ENCODE measurements around the gene PIGQ.

Gene PIGQ

DNA sequence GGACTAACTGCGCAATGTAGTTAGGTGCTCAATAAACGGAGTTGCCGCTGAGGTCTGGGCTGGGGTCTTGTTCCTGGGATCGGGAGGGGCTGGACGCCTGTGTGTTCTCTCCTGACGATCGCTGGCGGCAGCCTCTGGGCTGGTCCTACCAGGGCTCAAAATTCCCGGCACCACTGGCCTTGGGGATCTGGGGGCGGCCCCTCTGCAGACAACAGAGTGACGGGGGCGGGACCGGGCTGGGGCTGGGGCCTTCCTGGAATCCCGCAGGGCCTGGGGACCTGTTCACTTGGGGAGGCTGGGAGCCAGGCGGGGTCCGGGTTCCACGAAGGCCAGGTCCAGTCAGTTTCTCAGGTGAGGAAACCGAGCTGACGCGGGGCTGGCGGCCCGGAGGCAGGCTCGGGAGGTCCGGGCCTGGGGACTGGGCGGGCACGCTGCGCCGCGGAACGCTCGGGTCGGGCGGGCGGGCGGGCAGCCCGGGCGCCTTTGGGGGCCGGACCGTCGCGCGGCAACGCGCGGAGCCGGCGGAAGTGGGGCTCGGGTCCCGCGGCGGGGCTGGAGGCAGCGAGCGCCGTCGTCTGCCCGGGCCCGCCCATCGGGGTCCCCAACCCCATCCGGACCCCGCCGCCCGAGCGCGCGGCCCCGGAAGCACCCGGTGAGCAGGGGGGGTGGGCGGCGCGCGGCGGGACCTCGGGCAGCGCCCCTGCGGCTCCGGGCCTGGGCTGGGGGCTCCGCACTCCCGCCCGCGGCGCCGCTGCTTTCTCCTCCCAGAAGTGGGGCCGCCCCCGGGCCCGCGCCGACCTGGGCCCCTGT lies at the start of gene PIGQ:
Gene PIGQ, plus strand, starts transcription at position 524 of the 810 bp plus-strand sequence. CDS start 4,107 bp downstream, outside the sequence.
- peak; percentile 82 for DNase-seq

DNA sequence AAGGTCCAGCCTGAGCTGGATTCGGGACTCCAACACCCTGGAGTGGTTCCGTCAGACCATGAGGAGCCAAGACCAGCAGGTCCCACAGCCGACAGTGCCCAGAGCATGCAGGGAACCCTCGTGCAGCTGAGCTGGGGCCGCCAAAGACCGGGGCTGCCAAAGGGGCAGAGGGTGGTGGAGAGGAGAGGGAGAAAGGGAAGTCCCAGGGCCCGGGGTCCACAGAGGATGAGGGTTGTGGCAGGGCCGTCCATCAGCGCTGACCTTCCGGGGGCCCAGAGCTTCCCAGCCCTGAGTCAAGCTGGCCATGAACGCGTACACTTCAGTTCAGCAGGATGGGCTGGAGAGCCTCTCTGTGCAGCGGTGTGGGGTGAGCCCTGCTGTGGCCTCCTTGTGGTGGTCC lies 48.9 kb upstream of the PIGQ start:
- DNase-seq = no peak

DNA sequence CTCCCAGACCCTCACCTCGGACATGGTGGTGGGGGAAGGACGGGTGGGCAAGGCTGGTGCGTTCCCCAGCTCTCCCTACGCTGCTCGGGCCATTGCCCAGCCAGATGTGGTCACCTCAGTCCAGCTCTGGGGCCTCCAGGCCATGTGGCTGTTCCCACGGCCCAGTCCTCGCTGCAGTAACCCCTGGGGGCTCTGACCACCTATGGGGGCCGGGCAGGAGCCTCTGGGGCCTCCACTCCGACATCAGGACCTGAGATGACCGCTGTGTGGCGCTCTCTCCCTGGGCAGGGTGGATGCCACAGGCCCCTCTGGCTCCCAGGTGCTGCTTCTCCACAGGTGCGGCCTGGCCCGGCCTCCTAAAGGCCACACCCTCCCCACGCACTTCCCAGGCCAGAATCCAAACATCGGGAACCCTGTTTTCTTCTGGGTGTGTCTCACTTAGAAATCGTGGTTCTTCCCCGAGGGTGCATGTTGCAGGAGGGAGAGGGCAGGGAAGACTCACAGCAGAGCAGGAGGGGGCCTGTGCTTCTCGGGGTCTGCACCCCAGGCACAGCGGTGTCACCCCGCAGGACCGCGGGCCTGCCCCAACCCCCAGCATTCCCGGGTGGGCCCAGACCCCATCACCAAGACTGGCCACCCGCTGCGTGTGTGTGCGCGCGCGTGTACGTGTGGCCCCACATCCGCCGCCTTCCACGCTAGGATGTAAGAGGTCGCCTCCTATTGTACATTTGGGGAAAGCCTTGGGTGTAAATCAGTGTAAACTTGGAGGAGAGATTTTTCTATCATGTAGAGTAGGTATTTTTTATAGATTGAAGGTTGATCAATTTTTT lies 48.2 kb upstream of the PIGQ start:
- DNase-seq = no peak

DNA sequence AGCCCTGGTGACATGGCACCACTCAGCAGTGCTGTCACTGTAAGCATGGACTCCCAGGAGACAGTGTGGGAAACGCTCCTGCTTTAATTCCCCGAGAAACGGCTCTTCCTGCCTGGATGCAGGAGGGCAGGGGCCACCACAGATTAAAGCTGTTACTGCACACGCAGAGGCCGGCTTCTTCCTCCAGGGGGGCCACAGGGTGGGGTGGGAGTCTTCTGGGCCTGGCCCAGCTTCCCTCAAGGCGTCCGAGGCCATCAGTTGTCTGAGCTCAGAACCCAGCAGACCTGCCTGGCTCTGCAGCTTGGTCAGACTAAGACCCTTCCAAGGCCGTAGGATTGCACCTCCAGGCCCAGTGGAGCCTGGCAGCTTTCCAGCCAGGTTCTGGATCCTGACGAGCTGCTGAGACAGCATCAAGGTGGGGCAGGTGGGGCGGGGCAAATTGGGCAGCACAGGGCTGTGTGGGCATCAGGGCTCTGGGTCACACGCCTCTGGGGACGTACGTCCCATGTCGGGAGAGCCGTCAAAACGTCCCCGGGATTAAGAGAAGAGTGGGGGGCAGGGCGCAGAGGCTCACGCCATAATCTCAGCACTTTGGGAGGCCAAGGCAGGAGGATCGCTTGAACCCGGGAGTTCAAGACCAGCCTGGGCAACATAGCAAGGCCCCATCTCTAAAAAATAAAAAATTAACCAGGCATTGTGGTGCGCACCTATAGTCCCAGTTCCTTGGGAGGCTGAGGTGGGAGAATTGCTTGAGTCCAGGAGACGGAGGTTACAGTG lies 47.3 kb upstream of the PIGQ start:
- no peak for DNase-seq

DNA sequence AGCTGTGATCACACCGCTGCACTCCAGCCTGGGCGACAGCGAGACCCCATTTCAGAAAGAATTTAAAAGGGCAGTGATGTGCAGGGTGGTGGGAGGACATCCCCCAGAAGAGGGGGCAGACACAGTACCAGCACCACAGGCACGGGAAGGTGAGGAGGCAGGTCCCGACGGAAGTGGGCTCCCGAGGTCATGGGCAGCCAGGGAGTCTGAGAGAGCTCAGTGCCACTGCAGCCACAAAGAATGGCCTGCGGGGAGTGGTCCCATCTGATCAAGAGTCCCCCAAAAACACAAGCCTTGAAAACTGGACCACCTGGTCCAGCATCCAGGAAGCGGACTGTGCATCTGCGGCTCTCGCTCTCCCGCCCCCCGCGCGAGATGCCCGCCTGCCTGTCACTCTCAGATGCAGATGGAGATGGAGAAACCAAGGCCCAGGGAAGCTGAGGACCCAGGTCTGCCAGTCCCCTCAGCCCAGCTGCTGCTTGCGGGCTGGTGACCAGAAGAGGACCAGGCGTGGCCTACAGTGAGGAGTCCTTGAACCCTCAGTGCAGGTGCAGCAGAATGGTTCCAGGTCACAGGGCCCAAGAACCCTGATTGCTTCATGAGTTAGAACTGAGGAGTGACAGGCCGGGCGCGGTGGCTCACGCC lies 46.5 kb upstream of the PIGQ start:
- no peak for DNase-seq

DNA sequence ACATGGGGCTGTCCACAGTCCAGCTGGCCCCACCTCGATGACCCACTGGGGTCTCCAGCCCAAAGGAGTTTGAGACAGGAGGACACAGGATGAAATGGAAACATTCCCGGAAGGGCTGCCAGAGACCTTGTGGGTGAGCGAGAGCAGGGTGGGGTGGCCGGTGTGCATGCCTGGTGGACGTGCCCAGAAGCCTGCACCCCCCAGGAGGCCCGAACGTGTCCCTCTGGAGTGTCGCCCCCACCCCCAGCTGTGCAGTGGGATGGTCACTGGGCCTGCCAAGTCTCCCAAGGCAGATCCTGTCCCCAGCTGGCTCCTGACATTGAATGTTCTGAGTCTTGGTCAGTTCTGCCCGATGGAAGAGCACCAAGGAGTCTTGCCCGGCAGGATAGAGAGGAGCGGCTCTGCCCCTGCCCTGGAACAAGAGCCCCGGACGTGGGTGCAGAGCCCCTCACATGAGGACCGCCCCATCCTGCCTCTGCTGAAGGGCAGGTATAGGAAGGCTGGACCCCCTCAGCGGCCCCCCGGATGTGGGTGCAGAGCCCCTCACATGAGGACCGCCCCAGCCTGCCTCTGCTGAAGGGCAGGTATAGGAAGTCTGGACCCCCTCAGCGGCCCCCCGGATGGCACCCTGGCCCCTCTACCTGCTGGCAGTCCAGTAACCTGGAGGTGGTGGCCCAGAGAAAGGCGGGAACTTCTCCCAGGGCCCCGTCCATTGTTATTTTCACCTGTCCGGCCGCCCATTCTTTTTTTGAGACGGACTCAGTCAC lies 45.3 kb upstream of the PIGQ start:
- no peak for DNase-seq

DNA sequence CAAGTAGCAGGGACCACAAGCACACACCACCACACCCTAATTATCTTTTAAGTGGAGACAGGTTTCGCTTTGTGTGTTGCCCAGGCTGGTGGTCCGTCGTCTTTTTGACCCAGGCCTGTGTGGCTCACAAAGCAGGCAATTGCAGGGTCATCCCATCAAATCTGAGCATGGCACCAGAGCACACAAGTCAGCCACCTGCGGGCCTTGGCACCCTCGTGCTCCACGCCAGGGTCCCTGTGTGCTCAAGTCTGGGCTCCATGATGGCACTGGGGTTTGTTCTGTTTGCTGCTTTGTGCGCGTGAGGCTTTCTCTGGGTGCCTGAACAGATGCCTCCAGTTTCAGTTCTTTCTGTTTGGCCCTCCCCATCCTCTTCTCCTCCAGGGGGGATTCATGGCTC lies 44.6 kb upstream of the PIGQ start:
- DNase-seq = no peak

DNA sequence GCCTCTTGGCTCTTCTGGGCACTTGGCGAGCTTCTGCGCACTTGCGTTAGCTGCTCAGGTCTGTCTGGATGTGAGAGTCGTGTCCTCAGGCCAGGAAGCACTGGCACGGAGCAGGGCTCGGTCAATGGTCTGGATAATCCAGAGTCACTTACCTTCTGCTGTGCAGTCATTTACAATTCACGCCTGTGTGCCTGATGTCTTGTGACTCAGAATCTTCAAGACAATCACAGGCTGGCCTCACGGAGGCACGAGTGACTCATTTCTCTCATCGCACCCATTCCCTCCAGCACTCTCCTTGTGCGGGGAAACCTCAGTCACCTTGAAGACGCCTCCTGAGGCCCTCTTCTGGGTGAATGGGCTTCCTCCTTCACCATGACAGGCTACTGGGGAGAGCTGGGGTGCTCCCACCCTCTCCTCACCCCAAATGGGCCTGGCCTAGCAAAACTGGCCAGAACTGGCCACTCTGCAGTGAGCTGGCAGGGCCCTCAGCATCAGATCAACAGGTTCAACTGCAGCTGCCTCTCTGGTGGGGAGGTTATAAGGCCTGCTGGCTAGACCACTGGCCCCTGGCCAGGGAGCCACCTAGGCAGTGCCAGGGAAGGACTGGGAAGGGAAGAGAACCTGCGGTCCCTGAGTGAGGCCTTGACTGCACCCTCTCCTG lies 44.1 kb upstream of the PIGQ start:
- no peak for DNase-seq

DNA sequence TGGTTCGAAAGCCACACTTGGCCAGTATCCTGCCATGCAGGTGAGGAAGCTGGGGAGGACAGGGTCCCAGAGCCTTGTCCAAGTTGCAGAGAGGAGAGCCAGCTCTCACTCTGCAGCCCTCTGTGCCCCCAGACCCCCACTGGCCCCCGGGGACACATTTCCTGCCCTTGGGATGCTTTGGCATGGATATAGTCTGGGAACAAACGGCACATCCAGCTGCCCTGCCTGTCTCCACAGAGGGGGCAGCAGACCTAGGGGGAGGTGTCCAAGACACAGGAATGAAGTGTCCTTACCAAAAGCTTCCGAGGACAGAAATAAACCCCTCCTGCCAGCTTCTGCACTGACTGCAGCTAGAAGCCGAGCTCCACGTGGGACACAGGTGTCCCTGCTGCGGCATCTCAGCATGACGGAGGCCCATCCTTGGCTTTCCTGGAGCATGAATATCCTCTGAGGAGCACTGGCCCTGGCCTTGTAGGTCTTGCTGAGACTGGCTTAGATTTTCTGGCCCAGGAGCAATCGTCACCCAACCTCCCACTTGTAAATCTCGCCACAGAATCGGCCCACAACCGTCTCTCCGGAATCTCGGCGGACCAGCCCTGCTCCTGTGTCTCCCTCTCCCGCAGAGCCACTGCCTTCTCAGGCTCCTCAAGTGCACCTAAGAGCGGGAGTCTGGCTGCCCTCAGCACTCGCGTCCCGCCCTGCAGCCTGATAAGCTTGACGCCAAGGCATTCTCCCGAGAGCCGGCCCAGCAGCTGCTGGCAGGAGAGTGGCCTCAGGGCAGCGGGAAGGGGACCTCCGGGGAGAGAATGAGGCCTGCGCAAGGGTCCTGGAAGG lies 43.4 kb upstream of the PIGQ start:
- no peak for DNase-seq

DNA sequence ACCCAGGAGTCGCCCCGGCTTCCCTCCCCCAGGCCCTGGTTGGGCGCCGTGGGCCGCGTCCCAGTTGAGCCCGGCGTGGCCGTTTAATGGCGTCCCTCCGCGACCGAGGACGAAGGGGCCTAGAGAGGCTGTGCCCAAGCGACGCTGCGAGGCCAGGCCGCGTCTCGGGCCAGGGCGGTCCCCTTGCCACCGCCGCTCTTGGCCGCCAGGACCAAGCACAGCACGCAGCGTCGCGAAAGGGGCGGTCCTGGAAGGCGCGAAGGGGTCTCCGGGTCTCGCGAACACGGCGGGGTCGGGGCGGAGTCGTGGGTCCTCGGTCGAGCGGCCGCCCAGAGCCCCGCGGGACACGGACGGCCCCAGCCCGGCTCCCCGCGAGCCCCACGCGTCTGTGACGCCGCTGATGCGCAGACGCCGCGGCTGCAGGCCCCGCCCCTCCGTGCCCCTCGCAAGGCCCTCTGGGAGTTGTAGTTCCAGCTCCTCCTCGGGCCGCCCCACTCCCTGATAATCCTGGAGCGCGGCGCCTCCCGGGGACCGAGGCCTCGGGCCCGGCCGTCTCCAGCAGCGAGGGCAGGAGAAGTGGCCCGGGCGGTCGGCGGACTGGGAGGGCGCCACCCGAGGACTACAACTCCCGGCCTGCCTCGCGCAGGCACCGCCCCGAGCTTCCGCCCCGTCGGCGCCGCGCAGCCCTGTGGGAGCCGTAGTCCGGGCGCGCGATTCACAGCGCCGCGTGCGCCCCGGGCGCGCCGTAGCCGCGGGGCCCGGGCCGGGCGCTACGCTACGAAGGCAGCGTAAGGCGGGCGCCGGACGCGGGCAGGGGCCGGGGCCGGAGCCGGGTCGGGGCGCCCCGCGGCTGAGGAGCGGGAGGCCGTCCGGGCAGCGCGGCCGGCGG lies 42.5 kb upstream of the PIGQ start, which contains the start of gene CAPN15:
Gene CAPN15, plus strand, starts transcription at position 698 of the 889 bp plus-strand sequence. CDS start 19,127 bp downstream, outside the sequence.
- peak; percentile 92 for DNase-seq

DNA sequence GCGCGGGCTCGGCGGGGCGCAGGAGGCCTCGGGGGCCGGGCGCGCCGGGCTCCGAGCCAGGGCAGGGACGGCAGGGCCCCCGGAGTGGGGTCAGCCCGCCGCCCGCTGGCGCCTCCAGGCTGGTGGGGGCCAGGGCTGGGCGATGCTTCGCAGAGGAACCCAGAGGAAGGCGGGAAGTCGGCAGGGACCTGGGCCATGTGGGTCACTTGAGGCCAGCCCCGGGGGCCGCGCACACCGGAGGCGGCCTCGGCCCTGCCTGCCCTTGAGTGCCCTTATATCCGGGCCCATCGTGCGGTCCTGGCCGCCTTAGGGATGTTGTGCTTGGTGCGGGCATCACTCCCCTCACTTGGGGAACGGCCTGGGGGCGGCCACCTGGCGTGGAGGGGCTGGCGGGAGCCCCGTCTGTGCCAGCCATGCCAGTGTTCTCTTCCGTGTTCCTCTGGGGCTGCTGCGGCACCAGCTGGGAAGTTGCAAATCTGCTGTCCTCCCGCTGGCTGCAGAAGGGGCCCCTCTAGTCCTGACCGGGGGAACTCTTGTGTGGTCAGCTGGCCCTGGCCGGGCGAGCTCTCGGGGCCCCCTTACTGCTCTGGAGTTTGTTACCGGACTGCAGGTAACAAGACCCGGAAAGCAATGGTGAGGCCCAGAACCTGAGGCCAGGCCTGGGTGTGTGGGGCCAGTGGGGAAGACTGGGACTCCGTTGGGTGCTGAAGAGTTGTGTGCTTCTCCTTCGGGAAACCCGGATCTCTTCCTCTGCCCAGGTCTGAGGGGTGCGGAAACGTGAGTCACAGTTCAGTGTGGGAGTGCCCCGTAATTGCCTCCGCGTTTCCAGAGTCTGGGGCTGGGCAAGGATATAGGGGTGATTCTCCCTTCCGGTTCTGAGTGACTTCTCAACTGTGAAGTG lies 41.4 kb upstream of the PIGQ start:
- DNase-seq = no peak

DNA sequence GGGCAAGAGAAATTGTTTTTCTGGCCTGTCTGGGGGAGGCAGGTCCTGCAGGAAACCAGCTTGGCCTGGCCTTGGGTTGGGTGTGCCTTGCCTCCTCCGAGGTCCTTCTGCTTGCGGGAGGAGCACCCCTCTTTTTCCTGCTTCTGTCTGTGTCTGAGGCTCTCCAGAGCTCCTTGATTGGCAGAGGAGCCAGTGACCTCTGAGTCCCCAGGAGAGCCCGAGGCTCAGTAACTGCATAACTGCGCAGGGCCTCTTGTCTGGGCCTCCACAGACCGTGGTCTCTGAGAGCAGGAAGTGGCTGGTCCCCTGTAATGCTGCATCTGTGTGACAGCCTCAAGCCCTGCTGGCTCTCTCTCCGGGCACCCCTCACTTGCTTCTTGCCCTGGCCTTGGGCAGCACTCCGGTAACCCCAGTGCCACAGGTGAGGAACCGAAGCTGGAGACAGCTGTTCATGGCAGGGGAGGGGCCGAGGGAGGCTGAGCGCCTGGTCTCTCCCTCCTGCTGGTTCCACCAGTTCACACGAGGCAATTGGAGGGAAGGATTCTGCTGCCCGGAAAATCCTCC lies 40.7 kb upstream of the PIGQ start:
- DNase-seq = no peak

DNA sequence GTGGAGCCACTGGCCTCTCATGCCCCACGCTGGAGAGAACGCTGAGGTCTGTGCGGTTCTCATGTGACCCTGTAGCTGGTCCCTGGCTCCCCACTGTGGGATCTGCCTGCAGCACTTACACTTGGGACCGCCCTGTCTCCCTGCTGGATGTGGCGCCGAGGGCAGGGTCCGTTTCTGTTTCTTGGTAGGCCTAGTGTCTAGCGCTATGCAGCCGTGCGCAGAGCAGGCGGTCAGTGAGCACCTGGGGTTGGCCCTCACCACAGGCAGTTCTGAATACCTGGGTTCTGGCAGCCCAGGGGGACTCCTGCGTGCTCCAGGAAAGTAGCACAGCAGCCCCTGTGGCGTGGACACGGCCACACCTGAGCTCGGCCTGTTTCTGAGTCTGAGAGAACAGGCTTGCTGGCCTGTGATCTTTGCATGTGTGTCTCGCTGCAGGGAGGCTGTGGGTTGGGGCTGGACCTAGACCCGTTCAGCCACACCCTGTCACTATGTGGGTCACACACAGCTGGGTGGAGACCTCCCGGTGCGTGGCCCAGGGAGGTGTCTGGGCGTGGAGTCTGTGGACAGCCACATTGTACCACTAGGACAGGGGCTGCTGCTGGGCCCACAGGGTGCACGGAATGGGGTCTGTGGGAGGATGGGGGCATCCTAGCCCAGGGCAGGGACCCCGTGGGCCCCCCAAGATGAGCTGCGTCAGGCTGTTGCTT lies 39.5 kb upstream of the PIGQ start:
- no peak for DNase-seq

DNA sequence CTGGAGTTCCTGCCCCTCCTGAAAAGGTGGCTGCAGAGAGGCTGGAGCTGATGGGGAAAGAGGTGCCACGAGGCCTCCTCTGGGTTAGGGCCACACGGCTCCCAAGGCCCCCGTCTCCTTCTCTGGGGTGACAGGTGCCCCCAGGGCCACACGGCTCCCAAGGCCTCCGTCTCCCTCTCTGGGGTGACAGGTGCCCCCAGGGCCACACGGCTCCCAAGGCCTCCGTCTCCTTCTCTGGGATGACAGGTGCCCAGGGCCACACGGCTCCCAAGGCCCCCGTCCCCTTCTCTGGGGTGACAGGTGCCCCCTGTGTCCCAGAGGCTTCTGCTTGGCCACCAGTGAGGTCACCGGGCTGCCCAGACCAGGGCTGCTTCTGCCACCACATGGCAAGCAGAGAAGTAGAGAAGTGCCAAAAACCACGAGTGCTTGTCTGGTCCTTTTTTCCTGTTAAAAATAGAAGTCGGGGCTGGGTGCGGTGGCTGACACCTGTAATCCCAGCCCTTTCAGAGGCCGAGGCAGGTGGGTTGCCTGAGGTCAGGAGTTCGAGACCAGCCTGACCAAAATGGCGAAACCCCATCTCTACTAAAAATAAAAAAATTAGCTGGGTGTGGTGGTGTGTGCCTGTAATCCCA lies 38.2 kb upstream of the PIGQ start:
- no peak for DNase-seq

DNA sequence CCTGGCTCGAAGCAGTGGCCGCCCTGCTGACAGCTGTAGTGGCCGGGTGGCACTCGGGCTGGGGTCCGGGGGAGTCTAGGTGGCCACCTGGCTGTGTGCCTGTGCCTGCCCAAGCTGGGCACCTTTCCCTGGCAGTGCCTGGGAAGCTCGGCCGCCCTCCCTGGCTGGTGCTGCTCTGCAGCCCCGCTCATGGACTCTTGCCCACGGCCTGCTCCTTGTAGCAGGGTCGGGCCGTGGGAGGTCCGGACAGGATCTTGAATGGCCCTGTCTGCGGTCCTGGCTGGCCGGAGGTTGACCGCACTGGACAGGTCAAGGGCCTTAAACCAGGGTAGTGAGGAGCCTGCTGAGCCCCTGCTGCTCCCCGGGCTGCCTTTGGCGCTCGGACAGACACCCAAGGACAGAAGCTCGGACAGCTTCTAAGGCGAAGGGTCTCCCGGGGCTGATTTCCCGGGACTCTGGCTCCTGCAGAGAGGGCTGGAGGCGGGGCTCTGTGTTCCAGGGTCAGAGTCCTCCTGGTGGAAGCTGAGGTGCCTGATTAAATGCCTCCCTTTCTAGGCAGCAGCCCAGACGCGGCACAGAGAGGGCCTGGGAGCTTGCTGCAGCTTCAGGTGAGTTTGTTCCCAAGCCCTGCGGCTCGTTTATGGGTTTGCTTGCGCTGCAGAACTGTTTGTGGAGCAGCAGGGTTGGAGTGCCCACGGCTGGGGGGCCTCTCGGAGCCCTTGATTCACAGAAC lies 36.2 kb upstream of the PIGQ start:
- no peak for DNase-seq

DNA sequence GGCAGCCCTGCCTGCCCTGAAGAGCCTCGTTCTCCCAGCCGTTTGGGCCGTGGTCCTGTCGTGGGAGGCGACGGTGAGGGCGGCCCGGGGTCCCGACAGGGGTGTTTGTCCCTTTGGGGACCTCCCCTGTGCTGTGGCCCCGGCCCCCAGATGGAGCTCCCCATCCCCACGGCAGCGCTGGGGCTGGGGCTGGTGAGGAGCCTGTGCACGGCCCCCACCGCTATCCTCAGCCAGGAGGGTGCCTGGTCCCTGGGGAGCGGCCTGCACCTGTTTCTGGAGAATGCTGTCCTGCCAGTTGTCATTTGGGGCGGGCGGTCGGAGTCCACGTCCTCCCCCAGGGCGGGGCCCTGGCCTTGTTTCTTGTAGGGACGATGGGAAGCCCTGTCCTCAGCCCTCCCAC lies 35.6 kb upstream of the PIGQ start:
- DNase-seq = no peak
